Lower leg skin (tissue), 3 donors: ENCODE results near the gene FILIP1.

Source experiments
- POLR2A ChIP-seq, 2 donors: fragments of 450-650 bp; IDR thresholded peaks; one replicate each; pipeline ENCODE4 v1.6.1; 2016 to 2017; ENCODE audit warnings: antibody characterized with exemption in 2 of 2, mild to moderate bottlenecking in 1 of 2, moderate library complexity in 1 of 2
- TF ChIP-seq, protein P1 (sequence below), 3 donors: fragments of 450-650 bp; IDR thresholded peaks; one replicate each; pipeline ENCODE4 v1.5.1; 2016; ENCODE audit warnings: antibody characterized with exemption in 3 of 3, mild to moderate bottlenecking in 3 of 3, moderate library complexity in 2 of 3

DNA sequence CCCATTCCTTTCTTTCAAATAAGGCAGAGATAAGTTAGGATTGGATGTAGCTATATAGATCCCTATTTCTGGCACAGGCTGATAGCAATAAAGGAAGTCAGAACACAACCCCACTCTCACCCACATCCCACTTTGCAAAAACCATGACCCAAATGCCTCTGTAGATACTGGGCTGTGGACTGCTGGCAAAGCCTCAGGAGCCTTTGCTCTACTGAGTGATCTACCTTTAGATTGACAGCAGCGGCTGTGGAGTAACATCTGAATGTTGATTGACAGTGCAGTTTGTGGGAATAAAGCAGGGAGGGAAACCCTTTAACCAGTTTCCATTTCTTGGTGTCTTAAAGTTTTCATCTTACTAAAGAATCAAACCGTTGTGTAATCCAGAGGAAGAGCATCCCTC lies 202.3 kb downstream of the FILIP1 start:
- TF ChIP-seq, protein P1, sequence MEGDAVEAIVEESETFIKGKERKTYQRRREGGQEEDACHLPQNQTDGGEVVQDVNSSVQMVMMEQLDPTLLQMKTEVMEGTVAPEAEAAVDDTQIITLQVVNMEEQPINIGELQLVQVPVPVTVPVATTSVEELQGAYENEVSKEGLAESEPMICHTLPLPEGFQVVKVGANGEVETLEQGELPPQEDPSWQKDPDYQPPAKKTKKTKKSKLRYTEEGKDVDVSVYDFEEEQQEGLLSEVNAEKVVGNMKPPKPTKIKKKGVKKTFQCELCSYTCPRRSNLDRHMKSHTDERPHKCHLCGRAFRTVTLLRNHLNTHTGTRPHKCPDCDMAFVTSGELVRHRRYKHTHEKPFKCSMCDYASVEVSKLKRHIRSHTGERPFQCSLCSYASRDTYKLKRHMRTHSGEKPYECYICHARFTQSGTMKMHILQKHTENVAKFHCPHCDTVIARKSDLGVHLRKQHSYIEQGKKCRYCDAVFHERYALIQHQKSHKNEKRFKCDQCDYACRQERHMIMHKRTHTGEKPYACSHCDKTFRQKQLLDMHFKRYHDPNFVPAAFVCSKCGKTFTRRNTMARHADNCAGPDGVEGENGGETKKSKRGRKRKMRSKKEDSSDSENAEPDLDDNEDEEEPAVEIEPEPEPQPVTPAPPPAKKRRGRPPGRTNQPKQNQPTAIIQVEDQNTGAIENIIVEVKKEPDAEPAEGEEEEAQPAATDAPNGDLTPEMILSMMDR (IDR thresholded peaks at IDR 0.05): no peak
- no peak for TF ChIP-seq POLR2A (IDR thresholded peaks at IDR 0.05)
